HEK293 (cell line): ENCODE measurements around the gene SBNO2.

ENCODE experiments used
- CTCF ChIA-PET: fragments of 350-600 bp; formaldehyde crosslinking; extraction: SDS; loops from one replicate; lab custom pipeline; 2021; ENCODE audit warnings: antibody characterized with exemption; lab: Yijun Ruan, JAX
- POLR2A ChIA-PET: fragments of 300-600 bp; formaldehyde crosslinking; extraction: SDS; loops from one replicate; lab custom pipeline; 2020; ENCODE audit warnings: antibody characterized with exemption, inconsistent platforms; lab: Yijun Ruan, JAX
- H3K27ac ChIP-seq: fragments of 200-500 bp; sonication (Bioruptor generic); 2 replicates; pipeline ENCODE4 v1.5.1; 2014; ENCODE audit warnings: low read depth, low read length, control low read depth, inconsistent platforms; ENCODE audit errors: extremely low read depth
- H3K36me3 ChIP-seq, 2 experiments: fragments of 200-500 bp in 1 of 2; sonication (Bioruptor generic) in 1 of 2; 1 replicate in 1 of 2; 2 replicates in 1 of 2; pipeline ENCODE4 v1.5.1; 2014 to 2017; ENCODE audit warnings: inconsistent platforms in 2 of 2, low read length in 2 of 2; ENCODE audit not compliant: control insufficient read depth in 2 of 2, insufficient read depth in 1 of 2
- H3K4me1 ChIP-seq: fragments of 200-500 bp; sonication (Bioruptor generic); 2 replicates; pipeline ENCODE4 v1.5.1; 2014; ENCODE audit warnings: mild to moderate bottlenecking, low read length, inconsistent platforms; ENCODE audit not compliant: control insufficient read depth, insufficient read depth
- H3K4me3 ChIP-seq: 2 replicates; pipeline ENCODE4 v1.5.1; 2011; ENCODE audit warnings: low read depth, mild to moderate bottlenecking, control low read depth, low read length, moderate library complexity
- H3K9me3 ChIP-seq: fragments of 200-500 bp; sonication (Bioruptor generic); 2 replicates; pipeline ENCODE4 v1.5.1; 2014; ENCODE audit warnings: low read depth, low read length, inconsistent platforms; ENCODE audit not compliant: control insufficient read depth, insufficient read depth
- KLF1 ChIP-seq: fragments of 450-650 bp; formaldehyde crosslinking; IDR thresholded peaks from 2 replicates; pipeline ENCODE4 v1.5.1; 2016; ENCODE audit warnings: missing biosample characterization, missing genetic modification characterization
- KLF8 ChIP-seq: fragments of 450-650 bp; formaldehyde crosslinking; IDR thresholded peaks from 2 replicates; pipeline ENCODE4 v1.5.1; 2016; ENCODE audit warnings: missing biosample characterization, missing genetic modification characterization
- SP2 ChIP-seq: fragments of 450-650 bp; formaldehyde crosslinking; IDR thresholded peaks from 2 replicates; pipeline ENCODE4 v1.5.1; 2016; ENCODE audit warnings: missing biosample characterization, missing genetic modification characterization
- TRIM28 ChIP-seq: IDR thresholded peaks from 2 replicates; pipeline ENCODE4 v1.6.1; 2011; ENCODE audit warnings: low read length, control low read depth, borderline replicate concordance
- ZBTB48 ChIP-seq: fragments of 450-650 bp; formaldehyde crosslinking; IDR thresholded peaks from 2 replicates; pipeline ENCODE4 v1.5.1; 2016; ENCODE audit warnings: missing biosample characterization, missing genetic modification characterization
- ZIC2 ChIP-seq: fragments of 450-650 bp; formaldehyde crosslinking; IDR thresholded peaks from 2 replicates; pipeline ENCODE4 v1.5.1; 2016; ENCODE audit warnings: missing biosample characterization, missing genetic modification characterization
- ZNF114 ChIP-seq: fragments of 450-650 bp; formaldehyde crosslinking; IDR thresholded peaks from 2 replicates; pipeline ENCODE4 v1.5.0; 2017; ENCODE audit warnings: missing biosample characterization, missing genetic modification characterization
- ZNF121 ChIP-seq: fragments of 450-650 bp; formaldehyde crosslinking; IDR thresholded peaks from 2 replicates; pipeline ENCODE4 v1.5.1; 2016; ENCODE audit warnings: missing biosample characterization, missing genetic modification characterization
- ZNF132 ChIP-seq: fragments of 450-650 bp; formaldehyde crosslinking; IDR thresholded peaks from 2 replicates; pipeline ENCODE4 v1.5.1; 2017; ENCODE audit warnings: missing biosample characterization, missing genetic modification characterization, borderline replicate concordance
- ZNF16 ChIP-seq: fragments of 450-650 bp; formaldehyde crosslinking; IDR thresholded peaks from 2 replicates; pipeline ENCODE4 v1.5.1; 2016; ENCODE audit warnings: low read depth, missing biosample characterization, missing genetic modification characterization
- ZNF175 ChIP-seq: fragments of 450-650 bp; formaldehyde crosslinking; IDR thresholded peaks from 2 replicates; pipeline ENCODE4 v1.5.1; 2016; ENCODE audit warnings: missing biosample characterization, missing genetic modification characterization
- ZNF223 ChIP-seq: fragments of 450-650 bp; formaldehyde crosslinking; IDR thresholded peaks from 2 replicates; pipeline ENCODE4 v1.5.1; 2016; ENCODE audit warnings: missing biosample characterization, missing genetic modification characterization
- ZNF26 ChIP-seq: fragments of 450-650 bp; formaldehyde crosslinking; IDR thresholded peaks from 2 replicates; pipeline ENCODE4 v1.5.1; 2016; ENCODE audit warnings: missing biosample characterization, missing genetic modification characterization
- ZNF266 ChIP-seq: fragments of 450-650 bp; formaldehyde crosslinking; IDR thresholded peaks from 2 replicates; pipeline ENCODE4 v1.5.1; 2016; ENCODE audit warnings: missing biosample characterization, missing genetic modification characterization, low read depth
- ZNF449 ChIP-seq: fragments of 450-650 bp; formaldehyde crosslinking; IDR thresholded peaks from 2 replicates; pipeline ENCODE4 v1.5.1; 2017; ENCODE audit warnings: missing biosample characterization, mild to moderate bottlenecking, missing genetic modification characterization, moderate library complexity
- ZNF660 ChIP-seq: fragments of 450-650 bp; IDR thresholded peaks from 2 replicates; pipeline ENCODE4 v1.5.1; 2018; ENCODE audit warnings: missing biosample characterization, mild to moderate bottlenecking, missing genetic modification characterization
- TF ChIP-seq, protein P1 (sequence below): fragments of 450-650 bp; formaldehyde crosslinking; IDR thresholded peaks from 2 replicates; pipeline ENCODE4 v1.5.1; 2016; ENCODE audit warnings: missing biosample characterization, missing genetic modification characterization, borderline replicate concordance

The SBNO2 gene

DNA sequence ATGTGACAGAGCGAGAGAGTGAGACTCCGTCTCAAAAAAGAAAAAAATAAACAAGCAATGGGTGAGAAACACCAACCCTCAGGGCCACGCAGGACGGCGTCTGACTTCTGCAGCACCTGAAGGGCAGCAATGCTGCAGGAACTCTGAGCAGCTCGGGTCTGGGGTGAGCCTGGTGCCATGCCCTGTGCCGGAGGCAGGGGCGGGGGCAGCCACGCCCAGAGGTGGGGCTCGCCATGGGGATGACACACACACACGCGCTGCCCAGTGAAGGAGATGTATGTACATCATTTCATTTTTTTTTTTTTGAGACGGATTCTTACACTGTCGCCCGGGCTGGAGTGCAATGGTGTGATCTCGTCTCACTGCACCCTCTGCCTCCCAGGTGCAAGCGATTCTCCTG lies 46.0 kb downstream of the SBNO2 start:
- ChIA-PET CTCF (interaction anchor here (2.1 kb wide), 1 partner anchor 15 kb away, joined by 4 read pairs; no protein-coding TSS in a partner anchor), POLR2A (no interaction called here)
- H3K4me1 ChIP-seq = 0 out of 2 replicates have a peak, but pooled peaks cover 2% of the 10 kb centered on the region
- no peak overlapping the region for H3K27ac ChIP-seq
- TF ChIP-seq KLF1 (tag by site-specific recombination) (peak; percentile 98), ZNF16 (no peak), KLF8 (tag by site-specific recombination) (peak; percentile 59; the same call in 1 of the 2 replicates)
- peaks cover 0 to 31% of the 10 kb centered on the region in 2 experiments; a peak in 2 of 3 replicates for H3K36me3 ChIP-seq
- H3K4me3 ChIP-seq = no peak overlapping the region
- no peaks in the 10 kb centered on the region for H3K9me3 ChIP-seq

DNA sequence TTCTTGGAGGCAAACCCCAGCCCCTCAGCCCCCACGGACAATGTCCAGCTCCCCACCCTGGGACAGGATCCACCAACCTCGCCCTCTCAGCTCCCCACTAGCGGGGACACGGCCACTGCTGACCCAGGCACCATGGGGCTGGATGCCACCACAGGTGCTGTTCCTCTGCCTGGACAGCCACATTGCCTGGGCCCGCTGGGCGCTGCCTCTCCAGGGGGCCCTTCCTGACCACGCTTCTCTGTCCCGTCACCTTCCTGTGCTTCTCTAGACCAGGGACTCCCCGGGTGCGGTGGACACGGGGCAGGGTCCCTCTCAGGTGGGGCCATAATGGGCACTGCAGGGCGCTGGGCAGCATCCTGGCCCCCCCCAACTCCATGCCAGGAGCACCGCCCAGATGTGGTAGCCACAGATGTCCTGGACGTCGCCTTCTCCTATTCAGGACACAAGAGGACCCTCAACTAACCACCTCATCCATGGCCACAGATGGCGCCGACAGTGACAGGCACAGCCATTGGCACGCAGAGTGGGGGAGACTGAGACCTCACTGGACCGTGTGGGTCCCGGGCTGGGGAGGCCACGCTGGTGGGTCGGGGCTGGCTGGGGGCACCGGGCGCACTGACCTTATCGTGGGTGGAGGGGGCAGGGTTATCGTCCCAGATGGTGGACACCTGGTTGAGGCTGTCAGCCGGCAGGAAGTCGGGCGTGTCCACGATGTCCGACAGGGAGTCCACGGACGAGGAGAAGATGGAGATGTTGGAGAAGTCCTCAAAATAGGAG lies 46.9 kb downstream of the SBNO2 start:
- no peaks in the 10 kb centered on the region for H3K4me1 ChIP-seq
- H3K27ac ChIP-seq = no peak overlapping the region
- H3K9me3 ChIP-seq = no peaks in the 10 kb centered on the region
- H3K4me3 ChIP-seq = no peak overlapping the region
- TF ChIP-seq, protein P1, sequence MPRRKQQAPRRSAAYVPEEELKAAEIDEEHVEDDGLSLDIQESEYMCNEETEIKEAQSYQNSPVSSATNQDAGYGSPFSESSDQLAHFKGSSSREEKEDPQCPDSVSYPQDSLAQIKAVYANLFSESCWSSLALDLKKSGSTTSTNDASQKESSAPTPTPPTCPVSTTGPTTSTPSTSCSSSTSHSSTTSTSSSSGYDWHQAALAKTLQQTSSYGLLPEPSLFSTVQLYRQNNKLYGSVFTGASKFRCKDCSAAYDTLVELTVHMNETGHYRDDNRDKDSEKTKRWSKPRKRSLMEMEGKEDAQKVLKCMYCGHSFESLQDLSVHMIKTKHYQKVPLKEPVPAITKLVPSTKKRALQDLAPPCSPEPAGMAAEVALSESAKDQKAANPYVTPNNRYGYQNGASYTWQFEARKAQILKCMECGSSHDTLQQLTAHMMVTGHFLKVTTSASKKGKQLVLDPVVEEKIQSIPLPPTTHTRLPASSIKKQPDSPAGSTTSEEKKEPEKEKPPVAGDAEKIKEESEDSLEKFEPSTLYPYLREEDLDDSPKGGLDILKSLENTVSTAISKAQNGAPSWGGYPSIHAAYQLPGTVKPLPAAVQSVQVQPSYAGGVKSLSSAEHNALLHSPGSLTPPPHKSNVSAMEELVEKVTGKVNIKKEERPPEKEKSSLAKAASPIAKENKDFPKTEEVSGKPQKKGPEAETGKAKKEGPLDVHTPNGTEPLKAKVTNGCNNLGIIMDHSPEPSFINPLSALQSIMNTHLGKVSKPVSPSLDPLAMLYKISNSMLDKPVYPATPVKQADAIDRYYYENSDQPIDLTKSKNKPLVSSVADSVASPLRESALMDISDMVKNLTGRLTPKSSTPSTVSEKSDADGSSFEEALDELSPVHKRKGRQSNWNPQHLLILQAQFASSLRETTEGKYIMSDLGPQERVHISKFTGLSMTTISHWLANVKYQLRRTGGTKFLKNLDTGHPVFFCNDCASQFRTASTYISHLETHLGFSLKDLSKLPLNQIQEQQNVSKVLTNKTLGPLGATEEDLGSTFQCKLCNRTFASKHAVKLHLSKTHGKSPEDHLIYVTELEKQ (tag by site-specific recombination) = no peak
- no peak for TF ChIP-seq ZNF175 (tag by site-specific recombination)
- ChIA-PET CTCF (interaction anchor here (2.1 kb wide), 1 partner anchor 14 kb away, joined by 4 read pairs; no protein-coding TSS in a partner anchor), POLR2A (no interaction called here)
- H3K36me3 ChIP-seq = peaks cover 0 to 36% of the 10 kb centered on the region in 2 experiments; a peak in 2 of 3 replicates

DNA sequence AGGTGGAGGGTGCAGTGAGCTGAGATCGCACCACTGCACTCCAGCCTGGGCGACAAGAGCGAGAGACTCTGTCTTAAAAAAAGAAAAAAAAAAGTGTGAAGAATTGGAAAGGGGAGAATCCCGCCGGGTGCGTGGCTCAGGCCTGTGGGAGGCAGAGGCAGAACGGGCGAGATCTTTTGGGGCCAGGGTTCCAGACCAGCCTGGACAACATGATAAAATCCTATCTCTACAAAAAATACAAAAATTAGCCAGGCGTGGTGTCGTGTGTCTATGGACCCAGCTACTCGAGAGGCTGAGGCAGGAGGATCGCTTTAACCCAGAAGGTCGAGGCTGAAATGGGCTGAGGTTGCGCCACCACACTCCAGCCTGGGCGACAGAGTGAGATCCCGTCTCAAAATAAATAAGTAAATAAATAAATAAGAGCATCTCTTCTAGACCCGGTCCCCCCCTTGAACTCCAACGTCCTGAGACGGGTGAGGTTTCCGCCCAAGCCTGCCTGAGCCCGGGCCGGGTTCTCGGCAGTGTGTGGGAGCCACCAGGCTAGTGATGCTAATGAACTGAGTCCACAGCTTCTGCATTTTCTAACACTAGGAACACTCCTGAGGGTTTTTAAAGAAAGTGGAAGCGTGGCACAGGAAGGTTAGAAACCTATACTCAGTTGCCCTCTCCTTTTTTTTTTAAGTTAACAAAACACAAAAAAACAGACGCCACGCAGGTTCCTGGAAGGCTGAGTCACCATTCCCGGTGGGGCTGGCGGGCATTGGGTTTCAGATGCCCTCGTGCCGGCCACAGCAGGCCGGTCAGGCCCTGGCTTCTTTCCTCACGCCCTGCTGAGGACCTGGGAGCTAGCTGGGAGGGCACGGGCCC lies 48.2 kb downstream of the SBNO2 start:
- H3K9me3 ChIP-seq = no peaks in the 10 kb centered on the region
- no peak for TF ChIP-seq ZNF266 (tag by site-specific recombination)
- TF ChIP-seq ZNF121 (tag by site-specific recombination) = 0 out of 2 replicates have a peak, but pooled peaks have one; percentile 10
- no peak for TF ChIP-seq SP2 (tag by site-specific recombination)
- TF ChIP-seq, all 188 proteins: peak for 1
- Histone ChIP-seq H3K4me3 (no peak overlapping the region), H3K27ac (no peak overlapping the region), H3K36me3 (peaks cover under 1 to 45% of the 10 kb centered on the region in 2 experiments; a peak in 2 of 3 replicates), H3K4me1 (no peaks in the 10 kb centered on the region)
- CTCF ChIA-PET = no interaction called here
- POLR2A ChIA-PET = no interaction called here

DNA sequence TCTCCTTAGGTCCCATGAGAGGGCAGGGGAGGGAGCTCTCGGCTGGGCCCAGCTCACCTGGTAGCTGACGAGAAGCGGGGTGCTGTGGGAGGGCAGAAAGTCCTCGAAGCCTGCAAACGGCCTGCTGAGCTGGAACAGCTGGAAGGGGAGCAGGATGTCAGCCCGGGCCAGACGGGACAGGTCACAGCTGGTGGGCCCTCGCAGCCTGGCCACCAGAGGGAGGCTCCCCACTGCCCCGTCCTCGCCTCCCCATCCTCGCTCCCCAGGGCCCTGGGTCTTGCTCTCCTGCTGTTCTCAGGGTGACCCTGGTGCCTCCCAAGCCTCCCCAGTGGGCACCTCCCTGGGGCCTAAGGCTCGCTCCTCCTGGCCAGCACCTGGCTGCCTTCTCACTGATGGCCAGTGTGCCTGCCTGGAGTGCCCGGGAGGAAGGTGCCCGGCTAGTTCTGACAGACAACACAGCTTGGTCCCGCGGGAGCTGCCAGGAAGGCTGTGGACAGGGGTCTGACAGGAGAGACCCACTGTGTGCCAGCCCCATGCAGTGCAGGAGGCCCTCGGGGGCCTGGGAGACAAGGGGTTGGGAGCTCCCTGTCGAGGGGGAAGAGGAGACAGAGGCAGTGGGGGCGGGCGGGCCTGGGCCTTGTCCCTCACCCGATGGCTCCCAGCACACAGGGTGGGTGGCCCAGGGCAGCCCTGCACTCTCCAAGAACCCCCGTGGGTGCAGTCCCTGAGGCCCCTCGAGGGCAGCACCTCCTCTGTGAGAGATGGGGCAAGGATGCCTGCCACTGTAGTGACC lies 50.0 kb downstream of the SBNO2 start:
- H3K27ac ChIP-seq = no peak overlapping the region
- H3K4me1 ChIP-seq = no peaks in the 10 kb centered on the region
- peaks cover 7 to 54% of the 10 kb centered on the region in 2 experiments; a peak in 2 of 3 replicates for H3K36me3 ChIP-seq
- POLR2A ChIA-PET = interaction anchor here (0.7 kb wide), 1 partner anchor 92 kb away, joined by 8 read pairs; no protein-coding TSS in a partner anchor
- no peak overlapping the region for H3K4me3 ChIP-seq
- CTCF ChIA-PET = interaction anchor here (1.0 to 1.1 kb wide), 2 partner anchors 63 to 116 kb away, joined by 3 read pairs; no protein-coding TSS in a partner anchor
- no peaks in the 10 kb centered on the region for H3K9me3 ChIP-seq
- no peak for TF ChIP-seq ZNF223 (tag by site-specific recombination)
- no peak for TF ChIP-seq ZNF132
- peak; percentile 89 for TF ChIP-seq ZIC2 (tag by site-specific recombination)
- TF ChIP-seq TRIM28 = no peak
- no peak for TF ChIP-seq ZNF114 (tag by site-specific recombination)
- no peak for TF ChIP-seq ZNF660 (tag by site-specific recombination)
- no peak for TF ChIP-seq ZBTB48 (tag by site-specific recombination)
- no peak for TF ChIP-seq ZNF26 (tag by site-specific recombination)
- TF ChIP-seq ZNF449 = no peak
- no peak for TF ChIP-seq ZNF175 (tag by site-specific recombination)
